ENCODE measurements around the gene HCCS. TPM values are rescaled to one million over a fixed set of nuclear protein-coding genes. Genes with fewer than 3 reads are reported as not detected.

HCCS gene
- total RNA-seq, 4 donors from 2014 or later, result 5.8 to 12.5 (median 9.8) TPM

DNA sequence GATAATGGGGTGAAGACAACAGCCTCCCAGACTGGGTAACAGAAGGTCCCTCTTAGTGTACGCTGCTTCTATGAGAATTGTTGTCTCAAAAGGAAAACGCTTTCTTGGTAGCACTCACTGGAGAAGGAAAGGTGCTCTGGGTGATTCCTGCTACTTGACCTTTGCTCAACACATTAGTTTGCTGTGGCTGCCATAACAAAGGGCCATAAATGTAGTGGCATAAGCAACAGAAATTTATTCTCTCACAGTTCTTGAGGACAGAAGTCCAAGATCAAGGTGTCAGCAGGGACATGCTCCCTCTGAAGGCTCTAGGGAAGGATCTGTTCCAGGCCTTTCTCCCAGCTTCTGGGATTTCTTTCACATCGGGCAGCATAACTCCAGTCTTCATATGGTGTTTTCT is 19.0 kb downstream of the HCCS start:
- H3K4me1 ChIP-seq, result no peaks in the 10 kb centered on the region
- TF ChIP-seq, protein P1, sequence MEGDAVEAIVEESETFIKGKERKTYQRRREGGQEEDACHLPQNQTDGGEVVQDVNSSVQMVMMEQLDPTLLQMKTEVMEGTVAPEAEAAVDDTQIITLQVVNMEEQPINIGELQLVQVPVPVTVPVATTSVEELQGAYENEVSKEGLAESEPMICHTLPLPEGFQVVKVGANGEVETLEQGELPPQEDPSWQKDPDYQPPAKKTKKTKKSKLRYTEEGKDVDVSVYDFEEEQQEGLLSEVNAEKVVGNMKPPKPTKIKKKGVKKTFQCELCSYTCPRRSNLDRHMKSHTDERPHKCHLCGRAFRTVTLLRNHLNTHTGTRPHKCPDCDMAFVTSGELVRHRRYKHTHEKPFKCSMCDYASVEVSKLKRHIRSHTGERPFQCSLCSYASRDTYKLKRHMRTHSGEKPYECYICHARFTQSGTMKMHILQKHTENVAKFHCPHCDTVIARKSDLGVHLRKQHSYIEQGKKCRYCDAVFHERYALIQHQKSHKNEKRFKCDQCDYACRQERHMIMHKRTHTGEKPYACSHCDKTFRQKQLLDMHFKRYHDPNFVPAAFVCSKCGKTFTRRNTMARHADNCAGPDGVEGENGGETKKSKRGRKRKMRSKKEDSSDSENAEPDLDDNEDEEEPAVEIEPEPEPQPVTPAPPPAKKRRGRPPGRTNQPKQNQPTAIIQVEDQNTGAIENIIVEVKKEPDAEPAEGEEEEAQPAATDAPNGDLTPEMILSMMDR (IDR thresholded peaks at IDR 0.05), result no peak
- no peak for TF ChIP-seq POLR2A (IDR thresholded peaks at IDR 0.05)
- no peak overlapping the region for H3K27ac ChIP-seq
- no peaks in the 10 kb centered on the region for H3K9me3 ChIP-seq
- WGBS, 2 donors, result 89% methylated on average over 2 to 3 of the region's 3 CpGs
- no peaks in the 10 kb centered on the region for H3K27me3 ChIP-seq
- DNase-seq, result no peak
- H3K4me3 ChIP-seq (replicated peaks in 1 of 3), result no peak overlapping the region
- no peaks in the 10 kb centered on the region for H3K36me3 ChIP-seq
- intact Hi-C loops (cut with DNase I), result no loop called here

DNA sequence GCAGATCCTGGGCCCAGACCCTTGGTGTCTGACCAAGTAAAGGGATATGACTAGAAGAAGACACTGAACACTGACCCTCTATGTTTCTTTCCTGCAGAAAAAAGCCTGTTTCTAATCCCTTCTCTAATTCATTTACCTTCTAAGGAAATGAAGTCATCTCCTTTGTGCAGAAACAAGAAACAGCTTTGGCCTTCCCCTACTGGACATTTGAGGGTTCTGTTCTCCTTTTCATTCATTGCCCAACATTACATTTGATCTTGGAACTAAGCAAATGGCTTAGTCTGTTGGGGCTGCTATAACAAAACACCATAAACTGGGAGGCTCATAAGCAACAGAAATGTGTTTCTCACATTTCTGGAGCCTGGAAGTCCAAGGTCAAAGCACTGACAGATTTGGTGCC is 20.0 kb downstream of the HCCS start:
- no peak for DNase-seq
- intact Hi-C loops (cut with DNase I), result no loop called here
- Histone ChIP-seq H3K27ac (no peak overlapping the region), H3K9me3 (no peaks in the 10 kb centered on the region), H3K27me3 (no peaks in the 10 kb centered on the region), H3K36me3 (no peaks in the 10 kb centered on the region), H3K4me3 (replicated peaks in 1 of 3) (no peak overlapping the region), H3K4me1 (no peaks in the 10 kb centered on the region)
- TF ChIP-seq, protein P1 (IDR thresholded peaks at IDR 0.05), result no peak
- no peak for TF ChIP-seq POLR2A (IDR thresholded peaks at IDR 0.05)

DNA sequence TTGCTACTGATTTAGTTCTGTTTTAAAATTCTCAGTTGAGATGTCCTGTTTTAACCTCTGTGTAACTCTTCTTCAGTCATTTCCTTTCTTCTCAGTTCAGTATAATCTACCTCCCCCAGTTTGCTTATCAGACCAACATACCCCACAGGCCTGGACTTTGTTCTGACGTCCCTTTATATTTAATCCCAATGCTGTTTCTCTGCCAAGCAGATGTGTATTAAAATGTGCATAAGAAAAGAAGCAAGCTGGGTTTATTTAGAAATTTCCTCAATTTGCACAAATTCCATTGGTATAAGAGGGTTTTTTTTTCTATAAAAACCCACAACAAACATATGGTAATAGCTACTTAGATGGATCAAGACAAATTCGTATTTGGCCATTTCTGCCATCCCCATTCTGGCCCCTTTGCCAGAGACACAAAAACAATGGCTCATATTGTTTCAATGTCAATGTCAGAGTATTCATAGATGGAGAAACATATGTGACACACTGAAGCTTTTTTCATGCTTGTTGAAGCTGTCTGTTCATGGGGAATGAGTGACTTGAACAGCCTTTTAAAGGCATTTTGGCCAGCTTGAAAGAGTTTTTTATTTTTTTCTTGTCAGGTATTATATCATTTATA is 24.5 kb downstream of the HCCS start:
- Histone ChIP-seq H3K9me3 (no peaks in the 10 kb centered on the region), H3K4me3 (replicated peaks in 1 of 3) (no peak overlapping the region), H3K4me1 (no peaks in the 10 kb centered on the region), H3K36me3 (no peaks in the 10 kb centered on the region), H3K27me3 (no peaks in the 10 kb centered on the region), H3K27ac (no peak overlapping the region)
- TF ChIP-seq, protein P1 (IDR thresholded peaks at IDR 0.05), result no peak
- TF ChIP-seq POLR2A (IDR thresholded peaks at IDR 0.05), result no peak
- 76 to 85% methylated on average over 2 of the region's 2 CpGs for WGBS, 2 donors
- DNase-seq, result no peak
- intact Hi-C loops (cut with DNase I), result loop anchor here (5.0 kb wide), 1 partner anchor 948 kb away; no protein-coding TSS in a partner anchor

DNA sequence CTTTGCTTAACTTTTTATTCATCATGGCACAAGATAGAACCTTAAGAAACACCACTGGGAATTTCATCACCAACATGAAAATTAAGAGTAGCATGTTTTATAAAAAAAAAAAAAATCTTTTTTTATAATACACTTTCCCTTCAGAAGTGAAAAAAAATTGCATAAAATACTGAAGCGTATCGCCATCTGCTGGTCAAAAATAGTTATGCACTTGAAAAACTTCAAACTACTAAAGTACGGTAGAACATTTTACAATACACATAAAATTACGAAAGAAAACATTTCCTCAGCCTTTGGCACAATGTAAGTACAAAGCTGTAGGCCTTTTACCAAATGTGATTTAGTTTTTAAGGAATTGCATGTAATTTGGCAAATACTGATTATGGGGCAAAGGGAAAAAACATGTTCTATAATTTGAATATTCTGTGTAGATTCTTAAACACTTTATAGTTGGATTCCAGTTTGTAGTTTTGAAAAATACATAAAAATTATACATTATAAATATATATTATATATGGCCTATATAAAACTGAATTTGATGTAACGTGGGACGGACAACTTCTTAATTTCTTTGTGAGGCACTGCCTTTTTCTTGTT is 26.5 kb downstream of the HCCS start:
- no peak for DNase-seq
- Histone ChIP-seq H3K9me3 (no peaks in the 10 kb centered on the region), H3K4me1 (no peaks in the 10 kb centered on the region), H3K27me3 (no peaks in the 10 kb centered on the region), H3K4me3 (replicated peaks in 1 of 3) (no peak overlapping the region), H3K36me3 (no peaks in the 10 kb centered on the region), H3K27ac (no peak overlapping the region)
- intact Hi-C loops (cut with DNase I), result loop anchor here (5.0 kb wide), 1 partner anchor 950 kb away; no protein-coding TSS in a partner anchor
- WGBS, 2 donors, result 41 to 50% methylated on average over 6 of the region's 6 CpGs
- no peak for TF ChIP-seq POLR2A (IDR thresholded peaks at IDR 0.05)
- TF ChIP-seq, protein P1 (IDR thresholded peaks at IDR 0.05), result peak in 5 of 6 experiments; percentile 16 to 63 (median 55)
